GM18867 (cell line): Measurements from ENCODE around the gene ARHGEF33.
A peak's percentile ranks its signal among the peaks of the same experiment; 100 is the strongest.
"Not testable (repeated sequence)": the region's sequence is repeated elsewhere in the genome, so short reads cannot be mapped to it uniquely, and the experiment has no call there.

ENCODE experiments used
- ATAC-seq: cut with Tn5 transposase; IDR thresholded peaks from one replicate; pipeline ENCODE4 v1.9.1; 2021; ENCODE audit warnings: mild to moderate bottlenecking, moderate library complexity; ENCODE audit not compliant: unreplicated experiment

Gene ARHGEF33

DNA sequence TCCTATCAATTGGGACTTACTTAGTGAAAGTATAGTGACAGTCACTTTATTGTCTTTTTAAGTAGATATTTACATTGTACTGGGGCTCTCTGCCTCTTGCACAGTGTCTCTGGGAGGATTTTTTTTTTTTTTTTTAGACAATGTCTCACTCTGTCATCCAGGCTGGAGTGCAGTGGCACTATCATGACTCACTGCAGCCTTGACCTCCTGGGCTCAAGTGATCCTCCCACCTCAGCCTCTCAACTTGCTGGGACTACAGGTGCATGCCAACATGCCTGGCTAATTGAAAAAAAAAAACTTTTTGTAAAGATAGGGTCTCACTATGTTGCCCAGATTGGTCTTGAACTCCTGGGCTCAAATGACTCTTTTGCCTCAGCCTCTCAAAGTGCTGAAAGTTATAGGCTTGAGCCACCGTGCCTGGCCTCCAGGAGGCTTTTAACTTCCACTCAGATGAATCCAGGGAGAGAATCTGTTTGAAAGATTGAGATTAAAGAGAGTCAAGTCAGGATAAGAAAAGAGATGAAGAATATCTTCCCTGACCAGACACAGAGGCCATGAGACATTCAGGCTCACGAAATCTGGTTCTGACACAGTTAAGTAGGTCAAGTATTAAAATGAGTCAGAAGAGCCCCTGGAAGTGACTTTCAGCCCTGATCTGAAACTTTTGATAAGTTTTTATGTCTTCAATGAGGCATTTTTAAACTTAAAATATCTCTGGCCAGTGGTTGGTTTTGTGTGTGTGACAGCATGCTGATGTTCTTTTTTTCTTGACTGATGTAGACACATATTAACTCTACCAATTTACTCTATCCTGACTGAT is 18.3 kb downstream of the ARHGEF33 start:
- peak; percentile 93 for ATAC-seq

DNA sequence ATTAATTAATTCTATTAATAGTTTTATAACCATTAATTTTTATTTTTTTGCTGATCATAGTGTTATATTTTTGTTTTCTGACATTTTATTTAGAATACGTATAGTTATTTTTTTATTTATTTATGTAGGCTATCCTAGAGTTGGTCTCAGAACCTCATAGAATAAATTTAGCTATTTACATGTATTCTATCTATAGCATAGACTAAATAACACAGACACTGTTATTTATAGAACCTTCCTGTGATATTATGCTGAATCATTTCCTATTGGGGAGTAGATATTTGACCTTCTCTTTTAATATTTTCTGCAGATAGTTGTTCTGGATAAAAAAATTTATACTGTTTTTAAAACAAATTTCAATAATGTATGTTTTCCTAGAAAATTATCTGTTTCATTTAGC is 20.2 kb downstream of the ARHGEF33 start:
- no peak for ATAC-seq

DNA sequence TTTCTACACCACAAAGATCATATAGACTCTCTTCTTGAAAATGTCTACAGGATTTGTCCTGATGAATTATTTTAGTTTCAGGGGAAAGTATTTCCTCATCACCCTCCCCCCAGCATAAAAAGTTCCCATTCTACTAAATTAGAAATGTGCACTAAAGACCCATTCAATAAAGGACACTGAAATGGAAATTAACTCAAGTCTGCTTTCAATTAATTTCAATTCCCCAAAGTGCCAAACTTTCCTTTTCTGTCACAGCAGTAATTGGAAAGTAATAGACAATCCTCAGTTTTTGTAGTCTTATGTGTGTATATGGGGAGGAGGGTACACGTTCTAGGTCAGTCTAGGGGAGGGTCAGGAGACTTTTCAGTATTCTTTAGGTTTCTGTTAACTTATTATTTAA is 21.5 kb downstream of the ARHGEF33 start:
- ATAC-seq: no peak

DNA sequence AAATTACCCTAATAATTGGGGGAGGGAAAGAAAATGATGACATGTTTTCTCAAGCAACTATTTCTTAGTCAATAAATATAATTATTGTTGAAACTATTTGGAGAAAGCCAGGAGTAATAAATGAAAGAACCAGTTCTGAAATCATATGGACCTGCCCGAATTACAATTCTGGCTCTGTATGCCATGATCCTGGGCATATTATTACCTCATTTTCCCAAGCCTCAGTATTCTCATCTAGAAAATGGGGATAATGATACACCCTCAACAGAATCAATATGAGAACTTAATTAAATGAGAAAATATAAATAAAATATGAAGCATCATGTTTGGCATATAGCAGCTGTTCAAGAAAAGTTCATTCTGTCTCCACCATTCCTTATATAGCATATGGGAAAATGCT is 22.9 kb downstream of the ARHGEF33 start:
- no peak for ATAC-seq

DNA sequence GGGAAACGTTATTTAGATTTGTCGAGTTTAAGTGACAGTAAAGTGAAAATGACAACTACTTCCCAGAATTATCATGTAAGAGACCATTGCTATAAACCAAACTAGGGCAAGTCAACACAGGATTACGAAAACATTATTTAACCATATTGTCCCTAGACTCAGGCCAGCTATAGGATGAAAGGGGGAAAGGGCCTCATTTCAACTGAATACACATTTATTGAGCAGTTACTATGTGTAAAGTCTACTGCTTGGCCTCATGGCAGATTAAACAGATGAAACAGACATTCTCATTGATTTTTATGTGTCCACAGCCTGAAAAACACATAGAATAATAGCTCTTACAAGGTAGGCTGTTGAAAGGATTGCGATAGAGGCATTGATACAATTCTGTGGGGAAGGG is 32.7 kb downstream of the ARHGEF33 start:
- no peak for ATAC-seq

DNA sequence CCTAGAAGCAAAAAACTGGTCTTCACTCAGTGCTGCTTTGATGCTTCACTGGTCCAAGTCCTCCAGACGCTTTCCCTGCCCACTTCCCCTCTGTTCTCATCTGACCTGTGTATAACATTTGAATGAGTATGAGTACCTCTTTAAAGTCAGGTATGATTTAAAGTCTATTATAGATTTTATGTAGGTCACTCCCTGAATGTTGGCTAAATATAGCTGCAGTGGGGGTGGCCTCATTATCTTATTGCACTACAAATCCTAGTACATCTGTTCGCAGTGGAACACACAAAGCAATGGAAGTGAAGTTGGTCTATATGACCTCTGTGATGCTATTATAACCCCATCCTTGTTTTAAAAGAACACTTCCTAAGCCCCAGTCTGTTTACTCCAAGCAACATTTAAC is 33.2 kb downstream of the ARHGEF33 start:
- no peak for ATAC-seq

DNA sequence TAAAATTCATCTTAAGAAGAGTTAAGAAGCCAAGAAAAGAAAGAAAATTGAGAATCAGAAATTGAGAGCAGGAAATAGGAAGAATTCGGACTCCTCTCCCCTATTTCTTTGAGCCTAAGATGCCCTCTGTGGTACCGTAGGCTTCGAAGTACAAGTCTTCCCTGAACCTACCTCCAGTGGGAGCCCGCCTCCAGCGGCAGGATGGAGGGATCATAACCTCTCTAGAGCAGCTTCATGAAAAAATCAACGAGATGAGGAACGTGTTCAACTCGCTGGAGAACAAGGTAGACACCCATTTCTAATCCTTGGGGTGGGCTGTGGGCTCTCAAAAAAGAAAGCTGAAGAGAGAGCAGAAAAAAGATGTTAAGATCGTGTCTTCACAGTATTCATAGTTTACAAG is 36.3 kb downstream of the ARHGEF33 start:
- ATAC-seq: no peak

DNA sequence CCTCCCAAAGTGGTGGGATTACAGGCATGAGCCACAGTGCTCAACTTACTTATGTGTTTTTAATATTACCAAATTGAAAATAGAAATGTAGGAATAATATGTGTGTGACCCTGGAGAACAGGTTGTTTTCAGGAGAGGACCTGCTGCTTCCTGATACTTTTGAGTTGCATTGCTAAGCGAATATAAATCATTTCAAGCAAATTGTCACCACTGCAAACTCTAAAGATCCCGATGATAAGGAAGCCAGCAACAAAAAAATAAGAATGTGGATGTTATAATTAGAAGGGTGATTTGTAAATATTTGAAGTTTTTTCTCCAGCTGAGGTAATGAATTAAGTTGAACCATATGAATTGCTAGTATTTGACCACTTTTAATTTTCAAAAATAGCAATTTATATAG is 40.9 kb downstream of the ARHGEF33 start:
- no peak for ATAC-seq

DNA sequence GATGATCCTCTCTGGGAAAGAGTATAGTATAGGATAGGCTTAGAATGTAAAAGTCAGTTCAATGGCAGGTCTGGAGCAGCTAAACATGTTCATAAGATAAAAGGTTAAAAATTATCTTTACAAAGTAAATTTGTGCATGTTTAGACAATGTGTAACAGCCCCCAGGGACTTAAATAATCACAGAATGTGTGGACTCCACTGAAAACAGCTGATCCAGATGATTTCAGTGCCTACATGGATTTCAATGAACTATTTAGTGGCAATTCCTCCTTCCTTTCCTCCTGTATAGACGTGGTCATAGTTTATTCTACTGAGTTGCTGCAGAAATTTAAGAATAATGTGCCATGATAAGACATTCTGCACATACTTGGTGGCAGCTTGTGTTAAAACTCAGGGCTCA is 42.9 kb downstream of the ARHGEF33 start:
- no peak for ATAC-seq

DNA sequence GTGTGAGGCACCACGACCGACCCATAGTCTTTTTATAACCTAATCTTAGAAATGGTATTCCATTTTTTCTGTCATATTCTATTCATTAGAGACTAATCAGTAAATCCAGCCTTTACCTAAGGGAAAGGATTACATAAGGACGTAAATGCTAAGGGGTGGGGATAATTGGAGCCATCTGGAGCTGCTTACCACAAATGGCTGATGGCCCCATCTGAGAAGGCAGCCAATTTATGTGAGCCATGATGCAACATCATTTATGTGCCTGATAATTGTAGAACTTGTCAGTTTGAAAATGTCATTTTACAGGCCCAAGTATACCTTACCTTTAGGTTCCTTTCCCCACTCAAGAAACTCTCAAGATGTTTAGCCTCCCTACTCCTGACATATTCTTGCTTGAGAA is 44.0 kb downstream of the ARHGEF33 start:
- ATAC-seq: no peak

DNA sequence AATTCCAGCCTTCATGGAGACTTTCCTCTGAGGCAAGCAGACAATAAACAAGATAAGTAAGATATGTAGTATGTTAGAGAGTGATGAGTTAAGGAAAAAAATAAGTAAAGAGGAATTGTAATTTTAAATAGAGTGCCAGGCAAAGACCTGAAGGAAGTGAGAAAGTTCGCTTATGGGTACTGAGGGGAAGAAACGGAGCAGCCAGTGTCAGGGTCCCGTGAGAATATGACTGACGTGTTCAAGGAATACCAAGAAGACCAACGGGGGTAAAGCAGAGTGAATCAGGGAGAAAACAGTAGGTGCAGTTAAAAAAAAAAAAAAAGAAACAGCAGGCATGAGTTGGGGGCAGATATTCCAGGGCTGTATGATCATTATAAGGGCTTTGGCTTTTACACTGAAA is 45.1 kb downstream of the ARHGEF33 start:
- no peak for ATAC-seq

DNA sequence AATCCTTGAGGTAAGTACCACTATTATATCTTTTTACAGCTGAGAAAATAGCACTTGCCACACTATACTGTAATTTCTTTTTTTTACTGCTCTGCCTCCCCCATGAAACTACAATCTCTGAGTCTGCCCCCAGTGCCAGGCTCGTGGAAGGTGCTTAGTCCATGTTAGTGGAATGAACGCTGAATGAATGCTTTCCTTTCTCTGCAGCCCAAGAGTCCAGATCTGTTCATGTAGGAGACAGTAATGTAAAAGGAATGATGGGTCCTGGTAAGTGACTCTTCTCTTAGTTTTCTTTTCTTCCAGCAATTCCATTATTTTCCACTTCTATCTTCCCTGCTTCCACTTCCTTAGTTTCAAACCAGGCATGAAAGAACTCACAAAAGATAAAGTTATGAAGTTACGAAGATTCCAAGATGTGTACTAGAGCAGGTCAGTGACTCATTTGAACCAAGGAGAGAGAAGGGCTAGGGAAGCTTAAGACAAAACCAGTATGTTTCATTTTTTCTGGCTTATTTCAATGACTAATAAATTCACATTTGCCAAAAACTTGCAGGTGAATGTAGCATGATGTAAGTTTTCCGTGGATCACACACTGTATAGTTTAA is 46.0 kb downstream of the ARHGEF33 start:
- ATAC-seq: no peak

DNA sequence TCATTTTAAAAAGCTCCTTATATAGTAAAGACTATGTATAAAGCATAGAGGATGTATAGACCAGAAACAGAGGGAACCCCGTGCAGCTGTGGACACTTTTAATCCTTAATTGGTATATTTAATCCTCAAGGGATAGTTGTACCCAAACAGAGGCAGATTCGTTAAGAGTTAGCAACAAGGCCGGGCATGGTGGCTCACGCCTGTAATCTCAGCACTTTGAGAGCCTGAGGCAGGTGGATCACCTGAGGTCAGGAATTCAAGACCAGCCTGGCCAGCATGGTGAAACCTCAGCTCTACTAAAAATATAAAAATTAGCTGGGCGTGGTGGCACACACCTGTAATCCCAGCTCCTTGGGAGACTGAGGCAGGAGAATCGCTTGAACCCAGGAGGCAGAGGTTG is 46.8 kb downstream of the ARHGEF33 start:
- ATAC-seq: not testable (repeated sequence)

DNA sequence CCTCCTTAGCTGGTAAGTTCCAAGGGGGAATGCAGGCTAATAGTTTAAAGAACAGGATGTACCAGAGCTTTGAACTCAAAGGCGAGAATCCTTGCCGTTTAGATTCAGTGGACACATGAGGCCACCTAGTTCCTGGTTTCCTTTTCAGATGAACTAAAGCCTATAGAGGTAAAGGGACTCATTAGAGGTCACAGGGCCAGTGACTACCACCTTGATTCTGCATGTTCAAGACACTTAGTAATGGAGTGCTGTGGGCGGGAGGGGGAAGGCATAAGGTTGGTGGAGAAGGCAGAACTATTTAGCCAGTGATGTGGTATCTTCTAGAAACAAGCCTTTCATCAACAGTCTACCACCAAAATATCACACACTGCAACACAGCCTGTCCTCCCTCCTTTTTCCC is 47.9 kb downstream of the ARHGEF33 start:
- ATAC-seq: no peak

DNA sequence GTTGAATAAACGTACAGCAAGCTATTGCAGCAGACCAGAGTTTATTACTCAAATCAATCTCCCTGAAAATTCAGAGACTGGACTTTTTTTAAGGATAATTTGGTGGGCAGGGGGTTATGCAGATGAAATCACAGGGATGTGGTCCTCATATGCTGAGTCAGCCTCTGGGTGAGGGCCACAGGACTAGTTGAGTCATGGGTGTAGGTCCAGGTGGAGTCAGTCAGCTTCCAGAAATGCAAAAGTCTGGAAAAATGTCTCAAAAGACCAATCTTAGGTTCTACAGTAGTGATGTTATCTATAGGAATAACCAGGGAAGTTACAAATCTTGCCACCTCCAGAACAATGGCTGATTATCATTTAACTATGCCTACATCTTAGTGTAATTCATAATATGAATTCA is 51.1 kb downstream of the ARHGEF33 start:
- no peak for ATAC-seq

DNA sequence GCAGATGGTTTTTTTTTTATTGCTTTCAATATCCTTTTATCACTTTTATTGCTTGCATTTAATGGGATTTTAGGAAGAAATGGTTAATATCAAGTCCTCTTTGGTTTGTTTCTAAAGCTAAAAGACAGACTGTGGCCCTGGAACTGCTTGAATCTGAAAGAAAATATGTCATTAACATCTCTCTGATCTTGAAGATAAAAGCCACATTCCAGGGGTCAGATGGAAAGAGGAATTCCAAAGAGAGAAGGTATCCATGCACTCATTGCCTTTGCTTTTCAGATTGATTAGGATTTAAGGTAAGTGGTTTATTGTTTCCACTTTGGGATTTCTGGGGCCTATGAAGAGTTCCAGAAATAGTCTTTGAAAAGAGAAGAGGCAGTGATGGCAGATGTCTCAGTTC is 54.1 kb downstream of the ARHGEF33 start:
- no peak for ATAC-seq

DNA sequence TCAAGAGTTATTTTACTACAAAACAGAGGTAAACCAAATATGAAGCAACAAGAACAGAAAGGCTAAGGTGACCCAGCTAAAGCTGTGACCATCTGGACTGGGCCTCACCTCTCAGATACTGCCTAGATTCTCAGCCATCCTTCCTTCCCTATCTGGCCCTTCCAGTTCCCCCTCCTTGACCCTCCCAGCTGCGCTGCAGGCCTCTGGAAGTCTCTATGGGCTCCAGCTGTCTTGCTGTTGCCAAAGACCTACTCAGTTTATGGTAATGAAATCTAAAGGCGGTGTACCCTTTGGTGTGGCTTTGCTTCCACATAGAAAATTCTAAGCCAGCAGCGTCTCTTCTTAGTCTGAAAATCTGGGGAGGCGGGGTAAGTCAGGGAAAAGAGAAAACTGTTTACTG is 55.7 kb downstream of the ARHGEF33 start:
- no peak for ATAC-seq

DNA sequence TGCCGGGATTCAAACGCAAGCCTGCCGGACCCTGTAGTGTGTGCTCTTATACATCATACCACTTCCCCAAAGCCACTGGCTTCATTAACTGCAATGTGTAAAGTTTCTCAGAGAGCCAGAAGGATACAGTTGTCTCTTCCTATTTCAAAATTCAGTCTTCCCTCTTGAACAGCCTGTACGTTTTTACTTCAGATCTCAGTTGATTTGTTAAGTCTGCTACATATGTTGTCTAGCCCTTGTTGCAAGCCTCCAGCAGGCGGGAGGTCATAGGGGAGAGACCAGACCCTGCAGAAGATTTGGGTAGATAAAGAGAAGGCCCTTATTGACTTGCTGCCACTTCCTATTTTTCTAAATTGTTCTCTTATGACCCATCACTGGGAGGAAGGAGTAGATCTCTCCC is 56.2 kb downstream of the ARHGEF33 start:
- ATAC-seq: no peak

DNA sequence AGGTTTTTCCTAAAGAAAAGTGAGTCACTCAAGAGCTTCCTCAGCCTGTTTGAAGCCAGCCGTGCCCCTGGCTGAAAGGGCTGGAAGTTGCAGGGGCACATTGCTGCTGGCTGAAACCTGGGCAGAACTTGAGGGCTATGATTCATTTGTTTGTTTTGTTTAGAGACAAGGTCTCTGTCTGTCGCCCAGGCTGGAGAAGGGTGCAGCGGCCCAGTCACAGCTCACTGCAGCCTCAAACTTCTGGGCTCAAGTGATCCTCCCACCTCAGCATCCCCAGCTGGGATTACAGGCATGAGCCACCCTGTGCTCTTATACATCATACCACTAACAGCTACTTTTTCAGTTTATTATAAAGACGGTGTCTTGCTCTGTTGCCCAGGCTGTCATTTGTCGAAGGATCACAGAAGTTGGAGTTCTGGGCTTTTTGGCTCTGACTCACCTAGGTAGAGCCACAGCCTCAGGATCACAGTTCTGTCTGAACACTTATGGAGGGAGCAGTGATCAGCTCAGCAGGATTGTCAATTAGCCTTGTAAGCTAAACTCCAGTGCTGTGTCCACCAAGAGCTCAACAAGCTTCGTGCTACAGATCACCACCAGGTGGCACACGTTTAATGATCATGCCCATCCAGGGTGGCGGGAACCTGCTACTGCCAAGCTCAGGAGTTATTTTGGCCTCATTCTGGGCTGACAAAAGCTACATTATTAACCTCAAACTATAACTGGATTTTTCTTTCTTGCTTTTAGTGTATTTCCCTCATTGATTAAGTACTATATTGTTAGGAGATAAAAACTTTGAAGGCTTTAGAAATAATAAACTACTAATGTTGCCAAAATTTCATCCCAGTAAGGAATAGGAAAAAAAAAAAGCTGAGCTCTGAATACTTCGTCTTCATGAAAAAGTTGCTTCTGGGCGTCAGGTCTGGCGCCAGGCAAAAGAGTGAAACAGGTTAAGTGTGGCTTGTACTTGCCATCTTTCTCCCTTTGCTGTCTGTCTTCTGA is 57.9 kb downstream of the ARHGEF33 start:
- no peak for ATAC-seq

DNA sequence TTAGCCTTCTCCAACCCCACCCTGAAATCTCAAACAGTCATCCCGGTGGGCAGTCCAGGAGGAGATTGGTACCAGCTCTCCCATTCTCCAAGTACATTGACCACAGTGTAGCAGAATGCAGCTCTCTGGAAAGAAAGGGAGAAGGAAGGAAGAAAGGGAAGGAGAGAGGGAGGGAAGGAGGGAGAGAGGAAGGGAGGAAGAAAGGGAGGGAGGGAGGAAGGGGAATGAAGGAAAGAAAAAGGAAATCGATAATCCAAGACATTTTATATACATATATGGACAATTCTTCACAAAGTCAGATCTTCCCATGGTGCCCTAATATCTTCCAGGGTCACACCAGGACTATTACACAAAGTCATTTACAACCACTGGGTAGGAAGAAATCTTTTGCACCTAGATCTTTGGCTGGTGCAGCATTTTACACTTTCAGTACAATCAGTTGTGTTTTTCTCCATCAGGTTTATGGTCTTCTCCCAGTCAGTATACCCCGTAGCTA is 58.8 kb downstream of the ARHGEF33 start:
- no peak for ATAC-seq

DNA sequence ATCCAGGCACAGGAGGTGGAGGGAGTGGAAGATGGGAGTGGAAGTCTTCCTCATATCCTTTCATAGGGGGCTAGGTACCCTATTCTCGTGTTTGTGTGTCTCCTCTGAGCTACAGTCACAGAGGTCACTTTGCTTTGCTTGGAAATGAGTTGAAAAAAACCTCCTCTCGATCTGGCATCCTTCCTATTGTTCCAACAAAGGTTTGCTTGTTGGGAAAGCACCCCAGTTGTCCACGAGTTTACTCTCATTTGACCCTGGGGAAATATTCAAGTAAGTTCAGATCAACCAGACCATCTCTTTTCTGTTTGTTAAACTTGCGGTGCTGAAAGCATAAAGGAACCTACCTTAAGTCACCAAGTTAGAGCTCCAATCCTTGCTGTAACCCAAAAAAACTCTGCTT is 59.3 kb downstream of the ARHGEF33 start:
- no peak for ATAC-seq
